ENCODE data around the gene LSM14A. TPM values are rescaled to one million over a fixed set of nuclear protein-coding genes. Genes with fewer than 3 reads are reported as not detected.
"Not testable (repeated sequence)": the region's sequence is repeated elsewhere in the genome, so short reads cannot be mapped to it uniquely, and the experiment has no call there.

The LSM14A gene
- total RNA-seq, 1 donor from 2014 or later, result 92.8 TPM

DNA sequence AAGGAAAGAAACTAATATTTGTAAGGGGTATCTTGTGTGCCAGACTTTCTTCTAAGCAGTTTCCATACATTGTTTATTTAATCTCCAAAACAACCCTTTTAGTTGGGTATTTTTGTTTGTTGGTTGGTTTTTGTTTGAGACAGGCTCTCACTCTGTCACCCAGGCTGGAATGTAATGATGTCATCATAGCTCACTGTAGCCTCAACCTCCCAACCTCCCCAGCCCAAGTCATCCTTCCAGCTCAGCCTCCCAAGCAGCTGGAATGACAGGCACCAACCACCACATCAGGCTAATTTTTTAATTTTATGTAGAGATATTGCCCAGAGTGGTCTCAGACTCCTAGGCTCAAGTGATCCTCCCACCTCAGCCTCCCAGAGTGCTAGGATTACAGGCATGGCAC is 41.2 kb upstream of the LSM14A start:
- DNase-seq (no peak), ATAC-seq (no peak)
- intact Hi-C loops (cut with DNase I), result no loop called here
- Histone ChIP-seq H3K36me3 (no peaks in the 10 kb centered on the region), H3K4me1 (no peaks in the 10 kb centered on the region), H3K27me3 (no peaks in the 10 kb centered on the region), H3K27ac (no peak overlapping the region), H3K4me3 (no peak overlapping the region), H3K9me3 (no peaks in the 10 kb centered on the region)
- TF ChIP-seq CTCF (IDR thresholded peaks at IDR 0.05), result no peak

DNA sequence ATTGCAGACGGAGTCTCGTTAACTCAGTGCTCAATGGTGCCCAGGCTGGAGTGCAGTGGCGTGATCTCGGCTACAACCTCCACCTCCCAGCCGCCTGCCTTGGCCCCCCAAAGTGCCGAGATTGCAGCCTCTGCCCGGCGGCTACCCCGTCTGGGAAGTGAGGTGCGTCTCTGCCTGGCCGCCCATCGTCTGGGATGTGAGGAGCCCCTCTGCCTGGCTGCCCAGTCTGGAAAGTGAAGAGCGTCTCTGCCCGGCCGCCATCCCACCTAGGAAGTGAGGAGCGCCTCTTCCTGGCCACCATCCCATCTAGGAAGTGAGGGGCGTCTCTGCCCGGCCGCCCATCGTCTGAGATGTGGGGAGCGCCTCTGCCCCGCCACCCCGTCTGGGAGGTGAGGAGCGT is 40.2 kb upstream of the LSM14A start:
- H3K4me1 ChIP-seq; intact Hi-C loops (cut with DNase I); H3K27me3 ChIP-seq; H3K27ac ChIP-seq; H3K36me3 ChIP-seq; H3K9me3 ChIP-seq; DNase-seq; H3K4me3 ChIP-seq; ATAC-seq: not testable (repeated sequence)

- ATAC-seq; H3K27me3 ChIP-seq; DNase-seq; H3K9me3 ChIP-seq; H3K27ac ChIP-seq; H3K4me1 ChIP-seq; H3K4me3 ChIP-seq; intact Hi-C loops (cut with DNase I); H3K36me3 ChIP-seq: not testable (repeated sequence)
Observed at GRCh38 chr19:34132706-34133105, 39.6 kb upstream of the LSM14A start.

GRCh38 chr19:34134190-34135053 is 37.9 kb upstream of the LSM14A start:
- no peak for TF ChIP-seq CTCF (IDR thresholded peaks at IDR 0.05)
- H3K4me1 ChIP-seq, result no peaks in the 10 kb centered on the region
- intact Hi-C loops (cut with DNase I), result no loop called here

GRCh38 chr19:34135054-34135800 is 37.1 kb upstream of the LSM14A start:
- no peaks in the 10 kb centered on the region for H3K36me3 ChIP-seq
- H3K4me3 ChIP-seq, result peak overlapping the region; percentile 82
- DNase-seq (no peak), ATAC-seq (no peak)
- no peaks in the 10 kb centered on the region for H3K27me3 ChIP-seq
- peak overlapping the region; percentile 91 for H3K27ac ChIP-seq
- intact Hi-C loops (cut with DNase I), result no loop called here
- no peaks in the 10 kb centered on the region for H3K9me3 ChIP-seq
- H3K4me1 ChIP-seq, result no peaks in the 10 kb centered on the region
- TF ChIP-seq CTCF (IDR thresholded peaks at IDR 0.05), result no peak

More at GRCh38 chr19:34134190-34135053, 37.9 kb upstream of the LSM14A start:
- peak; percentile 100 for ATAC-seq
- DNase-seq, result peak; percentile 97
- peak overlapping the region; percentile 82 for H3K4me3 ChIP-seq
- H3K36me3 ChIP-seq, result no peaks in the 10 kb centered on the region
- H3K27me3 ChIP-seq, result no peaks in the 10 kb centered on the region
- peak overlapping the region; percentile 91 for H3K27ac ChIP-seq
- no peaks in the 10 kb centered on the region for H3K9me3 ChIP-seq

DNA sequence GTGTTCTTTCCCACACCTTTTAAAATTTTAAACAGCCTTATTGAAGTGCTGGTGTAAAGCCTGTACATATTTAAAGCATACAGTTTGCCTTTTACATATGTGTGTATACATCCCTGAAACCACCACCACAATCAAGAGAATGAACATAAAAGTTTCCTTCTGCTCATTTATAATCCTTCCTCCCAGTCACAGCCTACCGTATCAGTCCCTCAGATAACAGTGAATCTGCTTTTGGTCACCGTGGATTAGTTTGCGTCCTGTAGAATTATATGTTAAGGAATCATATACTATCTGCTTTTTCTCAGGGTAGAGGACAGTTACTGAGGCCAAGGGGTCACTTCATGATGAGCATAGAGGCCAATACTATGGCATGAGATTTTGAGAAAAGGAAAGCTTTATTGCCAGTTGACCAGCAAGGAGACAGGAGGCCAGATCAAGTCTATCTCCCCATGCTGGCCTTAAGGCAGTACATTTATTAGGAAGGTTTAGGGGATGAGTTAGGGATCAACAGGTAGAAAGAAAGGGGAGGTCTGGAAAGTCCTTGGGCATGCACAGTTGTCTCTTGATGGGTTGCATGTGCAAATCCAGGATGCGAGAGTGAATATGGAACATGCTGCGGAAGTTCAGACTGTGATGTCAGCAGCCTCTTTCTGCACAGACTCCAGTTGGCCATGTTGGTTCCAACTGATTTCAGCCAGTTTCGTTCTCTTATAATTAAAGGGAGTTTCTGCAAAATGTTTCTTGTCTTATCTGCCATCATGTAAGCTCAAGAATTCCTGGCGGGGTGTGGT is 36.3 kb upstream of the LSM14A start:
- no peaks in the 10 kb centered on the region for H3K4me1 ChIP-seq
- ATAC-seq, result no peak
- no peak overlapping the region for H3K27ac ChIP-seq
- DNase-seq, result no peak
- no peaks in the 10 kb centered on the region for H3K9me3 ChIP-seq
- no peaks in the 10 kb centered on the region for H3K36me3 ChIP-seq
- H3K4me3 ChIP-seq, result no peak overlapping the region
- intact Hi-C loops (cut with DNase I), result no loop called here
- no peaks in the 10 kb centered on the region for H3K27me3 ChIP-seq
- TF ChIP-seq CTCF (IDR thresholded peaks at IDR 0.05), result no peak

All from upper lobe of right lung (tissue), 1 donor.